HG03378 (cell line): ENCODE data around the gene CISD1.

Experiments used
- ATAC-seq: cut with Tn5 transposase; IDR thresholded peaks from one replicate; pipeline ENCODE4 v1.9.1; 2021; ENCODE audit warnings: mild to moderate bottlenecking, moderate library complexity; ENCODE audit not compliant: unreplicated experiment

CISD1 gene

DNA sequence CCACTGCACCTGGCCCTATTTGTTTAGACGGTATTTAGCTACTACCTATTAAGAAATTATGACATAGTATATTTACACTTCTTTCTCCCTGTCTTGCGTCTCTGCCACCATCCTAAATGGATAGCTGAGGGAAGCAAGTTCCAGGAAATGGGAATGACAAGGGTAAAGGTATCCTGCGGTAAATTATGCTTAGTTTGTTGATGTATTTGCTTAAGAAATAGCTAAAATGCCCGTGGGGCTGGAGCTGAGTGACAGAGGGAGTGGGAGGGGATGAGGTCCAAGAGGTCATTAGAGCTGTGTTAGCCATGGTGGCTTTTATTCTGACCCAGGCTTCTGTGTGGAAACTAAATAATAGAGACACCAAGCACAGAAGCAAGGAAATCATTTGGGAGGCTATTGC is 36.9 kb downstream of the CISD1 start:
- ATAC-seq: no peak

DNA sequence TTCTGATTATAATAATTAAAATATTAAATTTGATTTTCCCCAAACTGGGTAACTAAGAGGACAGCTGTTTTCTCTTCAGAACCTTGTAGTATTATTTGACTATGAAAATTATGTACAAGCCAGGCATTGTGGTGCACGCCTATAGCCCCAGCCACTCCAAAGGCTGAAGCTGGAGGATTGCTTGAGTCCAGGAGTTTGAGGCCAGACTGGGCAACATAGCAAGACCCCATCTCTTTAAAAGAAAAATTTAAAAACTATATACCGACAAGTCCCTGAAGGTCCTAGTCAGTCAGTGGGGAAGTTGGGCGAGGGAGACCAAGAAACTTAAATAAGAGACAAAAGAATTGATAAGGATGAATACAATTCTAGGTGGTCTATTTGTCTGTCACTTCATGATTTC is 38.7 kb downstream of the CISD1 start:
- ATAC-seq: no peak

DNA sequence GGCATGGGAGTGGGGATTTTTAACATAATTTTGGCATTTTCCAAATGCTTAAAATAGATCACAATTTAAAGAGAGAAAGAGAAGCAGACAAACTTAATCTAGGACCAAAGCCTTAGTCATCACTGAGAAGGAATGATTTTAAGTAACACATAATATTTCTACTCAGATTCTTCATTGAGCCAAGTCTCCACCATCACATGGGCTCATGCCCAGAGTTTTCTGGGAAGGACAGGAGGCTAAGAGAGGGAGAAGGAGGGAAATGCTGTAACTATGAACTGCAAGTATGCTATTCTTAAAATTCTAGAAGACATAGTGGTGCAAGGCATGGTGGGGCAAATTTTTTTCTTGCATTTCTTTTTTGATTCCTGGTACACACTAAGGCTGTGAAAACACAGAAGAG is 42.1 kb downstream of the CISD1 start:
- ATAC-seq: no peak

DNA sequence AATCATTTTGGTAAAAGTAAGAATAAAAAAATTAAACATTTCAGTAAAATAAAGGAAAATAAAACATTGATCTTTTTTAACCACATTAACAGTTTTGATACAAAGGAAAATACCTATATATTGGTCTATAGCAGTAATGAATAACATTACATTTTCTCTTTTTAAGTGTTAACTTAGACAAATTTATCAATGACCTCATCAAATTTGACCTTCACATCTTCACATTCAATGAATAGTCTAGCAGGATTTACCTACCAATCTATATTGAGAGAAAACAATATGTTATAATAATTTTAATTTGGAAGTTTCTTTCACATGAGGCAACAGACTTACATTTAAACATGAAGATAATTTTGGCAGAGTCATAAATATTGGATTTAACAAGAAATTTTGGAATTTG is 47.9 kb downstream of the CISD1 start:
- ATAC-seq: no peak

DNA sequence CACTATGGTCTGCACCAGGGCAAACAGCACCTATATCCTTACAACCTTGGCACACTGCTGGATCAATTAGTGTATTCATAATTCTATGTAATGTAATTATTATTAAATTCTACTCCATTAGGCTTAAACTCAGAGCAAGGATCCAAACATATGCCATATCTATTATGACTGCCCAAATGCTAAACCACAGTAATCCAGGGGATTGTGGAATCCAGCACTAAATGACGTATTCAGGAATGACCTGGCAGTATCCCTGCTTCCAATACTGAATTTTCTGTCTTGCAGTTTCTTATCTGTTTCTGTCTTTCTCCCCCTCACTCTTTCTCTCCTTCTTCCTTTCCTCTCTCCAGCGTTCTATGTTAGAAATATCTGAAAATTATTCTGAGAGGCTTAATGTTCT is 49.4 kb downstream of the CISD1 start:
- no peak for ATAC-seq

DNA sequence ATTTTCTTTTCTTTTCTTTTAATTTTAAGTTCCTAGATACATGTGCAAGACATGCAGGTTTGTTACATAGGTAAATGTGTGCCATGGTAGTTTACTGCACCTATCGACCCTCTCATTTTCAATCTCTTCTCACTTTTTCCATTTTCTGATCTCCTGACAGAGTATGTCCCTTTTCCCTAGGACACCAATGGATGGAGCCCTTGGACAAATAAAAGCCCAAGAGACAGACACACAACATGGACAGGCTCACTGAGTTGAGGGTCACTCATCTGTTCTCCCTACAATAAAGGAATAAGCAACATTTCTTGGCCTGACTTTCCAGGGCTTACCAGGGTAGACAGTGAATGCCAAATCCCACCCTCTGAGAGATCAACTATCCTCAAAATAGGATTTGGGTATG is 50.6 kb downstream of the CISD1 start:
- ATAC-seq: no peak

DNA sequence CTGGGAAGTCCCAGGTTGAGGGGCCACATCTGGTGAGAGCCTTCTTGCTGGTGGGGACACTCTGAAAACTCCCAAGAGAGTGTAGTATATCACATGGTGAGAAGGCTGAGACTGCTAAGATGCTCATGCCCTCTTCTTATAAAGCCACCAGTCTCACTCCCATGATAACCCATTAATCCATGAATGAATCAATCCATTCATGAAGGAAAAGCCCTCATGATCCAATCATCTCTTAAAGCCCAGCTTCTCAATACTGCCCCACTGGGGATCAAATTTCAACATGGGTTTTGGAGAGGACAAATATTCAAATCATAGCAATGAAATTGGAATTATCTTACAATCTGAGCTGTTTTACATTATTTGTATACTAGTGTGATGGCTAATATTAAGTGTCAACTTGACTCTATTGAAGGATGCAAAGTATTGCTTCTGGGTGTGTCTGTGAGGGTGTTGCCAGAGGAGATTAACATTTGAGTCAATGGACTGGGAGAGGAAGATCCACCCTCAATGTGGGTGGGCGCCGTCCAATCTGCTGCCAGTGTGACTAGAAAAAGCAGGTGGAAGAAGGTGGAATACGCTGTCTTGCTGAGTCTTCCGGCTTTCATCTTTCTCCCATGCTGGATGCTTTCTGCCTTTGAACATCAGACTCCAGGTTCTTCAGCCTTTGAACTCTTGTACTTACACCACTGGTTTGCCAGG is 51.5 kb downstream of the CISD1 start:
- no peak for ATAC-seq

DNA sequence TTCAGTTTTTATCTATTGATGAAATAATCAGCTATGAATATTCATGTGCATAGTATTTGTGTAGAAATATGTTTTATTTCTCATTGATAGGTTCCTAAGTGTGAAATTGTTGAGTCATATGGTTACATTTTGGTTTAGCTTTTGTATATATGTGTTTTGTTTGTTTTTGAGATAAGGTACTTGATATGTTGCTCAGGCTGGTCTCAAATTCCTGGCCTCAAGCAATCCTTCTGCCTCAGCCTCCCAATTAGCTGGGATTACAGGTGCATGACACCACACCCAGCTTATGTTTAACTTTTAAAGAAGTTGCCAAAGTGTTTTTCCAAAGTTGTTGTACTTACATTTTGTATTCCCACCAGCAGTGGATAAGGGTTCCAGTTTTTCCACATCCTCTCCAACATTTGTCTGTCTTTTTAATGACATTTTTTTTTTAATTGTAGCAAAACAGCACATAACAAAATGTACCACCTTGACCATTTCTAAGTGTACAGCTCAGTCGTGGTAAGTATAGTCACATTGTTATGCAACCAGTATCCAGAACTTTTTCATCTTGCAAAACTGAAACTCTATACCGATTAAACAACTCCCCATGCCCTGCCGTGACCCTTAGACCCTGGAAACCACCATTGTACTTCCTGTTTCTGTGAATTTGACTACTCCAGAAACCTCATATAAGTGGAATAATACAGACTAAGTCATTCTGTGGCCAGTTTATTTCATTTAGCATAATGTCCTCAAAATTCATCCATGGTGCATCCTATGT is 53.3 kb downstream of the CISD1 start:
- peak; percentile 95 for ATAC-seq

DNA sequence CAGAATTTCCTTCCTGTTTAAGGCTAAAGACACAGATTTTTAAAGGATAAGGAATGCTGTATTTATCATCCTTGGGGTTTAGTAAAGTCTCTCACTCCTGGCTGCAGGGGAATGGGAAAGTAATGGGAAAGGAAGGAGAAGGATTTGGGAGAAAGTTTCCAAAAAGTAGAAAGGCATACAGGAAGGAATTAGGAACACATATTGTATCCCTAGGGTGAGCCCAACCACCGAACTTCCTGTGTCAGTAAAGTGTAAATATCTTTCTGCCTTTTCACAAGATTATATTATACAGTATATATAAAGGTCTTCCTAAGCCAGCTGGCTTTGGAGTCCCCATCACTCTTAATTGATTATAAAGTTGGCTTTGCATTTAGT is 53.9 kb downstream of the CISD1 start:
- no peak for ATAC-seq

DNA sequence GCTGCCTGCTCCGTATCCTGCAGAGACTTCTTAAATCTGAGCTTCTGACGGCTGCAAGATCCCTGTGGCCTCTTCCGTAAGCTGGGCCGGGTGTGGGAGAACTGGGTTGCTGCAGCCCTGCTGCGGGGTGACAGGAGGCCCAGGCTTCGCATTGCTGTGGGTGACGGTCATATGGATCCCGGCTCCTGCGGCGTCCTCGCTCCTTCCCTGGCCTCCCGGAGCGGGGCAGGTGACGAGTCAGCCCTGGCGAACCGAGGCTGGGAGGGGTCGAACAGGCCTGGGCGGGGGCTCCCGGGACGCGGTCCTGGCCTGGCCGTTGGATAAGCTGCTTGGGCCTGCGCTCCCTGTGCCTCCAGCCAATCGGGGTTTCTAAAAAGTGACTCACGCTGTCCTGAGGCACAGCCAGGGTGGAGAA is 58.0 kb downstream of the CISD1 start:
- ATAC-seq: no peak

DNA sequence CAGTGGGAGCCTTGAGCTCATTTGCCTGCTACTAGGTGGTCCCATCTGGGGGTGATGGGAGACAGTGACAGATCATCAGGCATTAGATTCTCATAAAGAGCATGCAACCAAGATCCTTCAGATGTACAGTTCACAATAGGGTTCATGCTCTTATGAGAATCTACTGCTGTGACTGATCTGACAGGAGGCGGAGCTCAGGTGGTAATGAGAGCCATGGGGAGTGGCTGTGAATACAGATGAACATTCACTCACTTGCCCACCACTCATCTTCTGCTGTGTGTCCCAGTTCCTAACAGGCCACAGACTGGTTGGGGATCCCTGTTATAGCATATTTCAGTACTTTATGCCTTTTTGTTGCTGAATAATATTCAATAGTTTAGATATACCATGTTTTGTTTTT is 59.3 kb downstream of the CISD1 start:
- ATAC-seq: no peak

DNA sequence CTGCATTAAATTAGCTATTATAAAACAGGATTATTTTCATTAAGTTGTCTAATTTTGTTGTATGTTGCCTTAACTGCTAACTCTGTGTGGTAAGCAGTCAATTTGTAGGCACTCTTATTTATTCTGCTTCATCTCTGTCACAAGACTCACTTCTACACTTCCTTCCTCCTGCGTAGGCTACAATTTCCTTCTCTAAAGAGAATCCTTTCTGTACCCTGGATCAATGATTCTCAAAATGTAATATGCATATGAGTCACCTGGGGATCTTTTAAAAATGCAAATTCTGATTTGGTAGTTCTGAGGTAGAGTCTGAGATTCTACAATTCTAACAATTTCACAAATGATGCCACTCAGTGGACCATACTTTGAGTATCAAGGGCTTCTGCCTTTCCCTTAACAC is 61.5 kb downstream of the CISD1 start:
- no peak for ATAC-seq

DNA sequence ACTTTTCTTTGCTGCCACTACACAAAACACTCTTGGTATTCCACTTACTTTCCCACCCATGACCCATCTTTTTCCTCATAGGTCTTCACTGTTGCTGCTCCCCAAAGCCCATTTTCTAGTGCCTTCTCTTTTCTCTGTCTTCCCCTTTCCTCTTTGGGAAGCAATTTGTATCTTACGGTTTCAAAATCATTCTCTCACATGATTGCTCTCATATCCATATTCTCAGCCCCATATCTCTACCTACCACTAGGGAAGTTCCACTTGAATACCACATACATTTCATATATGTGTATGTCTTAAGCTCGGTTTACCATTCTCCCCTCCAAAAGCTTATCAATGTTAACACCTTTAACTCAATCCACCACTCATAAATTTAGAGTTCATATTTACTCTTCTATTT is 62.7 kb downstream of the CISD1 start:
- no peak for ATAC-seq

DNA sequence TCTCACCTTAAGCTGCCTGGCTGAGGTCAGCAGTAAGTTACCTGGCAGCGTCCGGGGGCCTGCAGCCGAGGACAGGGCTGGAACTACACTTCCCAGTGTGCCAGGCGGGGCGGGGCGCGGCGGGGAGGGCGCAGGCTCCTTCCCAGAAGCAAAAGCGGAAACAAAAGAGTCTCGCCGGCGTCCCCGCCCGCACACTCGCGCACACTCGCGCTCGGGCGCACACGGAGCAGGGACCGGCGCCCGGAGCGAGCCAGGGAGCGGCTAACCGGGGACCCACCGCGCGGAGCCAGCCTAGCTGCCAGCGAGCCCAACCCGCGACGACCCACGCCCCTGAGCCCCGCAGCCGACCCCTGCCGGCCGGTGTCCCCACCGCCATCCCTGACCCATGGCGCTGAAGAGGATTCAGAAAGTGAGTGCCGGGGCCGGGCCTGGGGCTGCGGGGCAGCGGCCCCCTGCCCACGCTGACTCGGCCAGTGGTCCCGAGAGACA is 65.9 kb downstream of the CISD1 start, which contains the start of gene UBE2D1:
TSS of gene UBE2D1 (plus strand) at position 190 of the 489 bp plus-strand sequence. CDS start at position 386, 196 bp downstream.
- peak; percentile 90 for ATAC-seq

DNA sequence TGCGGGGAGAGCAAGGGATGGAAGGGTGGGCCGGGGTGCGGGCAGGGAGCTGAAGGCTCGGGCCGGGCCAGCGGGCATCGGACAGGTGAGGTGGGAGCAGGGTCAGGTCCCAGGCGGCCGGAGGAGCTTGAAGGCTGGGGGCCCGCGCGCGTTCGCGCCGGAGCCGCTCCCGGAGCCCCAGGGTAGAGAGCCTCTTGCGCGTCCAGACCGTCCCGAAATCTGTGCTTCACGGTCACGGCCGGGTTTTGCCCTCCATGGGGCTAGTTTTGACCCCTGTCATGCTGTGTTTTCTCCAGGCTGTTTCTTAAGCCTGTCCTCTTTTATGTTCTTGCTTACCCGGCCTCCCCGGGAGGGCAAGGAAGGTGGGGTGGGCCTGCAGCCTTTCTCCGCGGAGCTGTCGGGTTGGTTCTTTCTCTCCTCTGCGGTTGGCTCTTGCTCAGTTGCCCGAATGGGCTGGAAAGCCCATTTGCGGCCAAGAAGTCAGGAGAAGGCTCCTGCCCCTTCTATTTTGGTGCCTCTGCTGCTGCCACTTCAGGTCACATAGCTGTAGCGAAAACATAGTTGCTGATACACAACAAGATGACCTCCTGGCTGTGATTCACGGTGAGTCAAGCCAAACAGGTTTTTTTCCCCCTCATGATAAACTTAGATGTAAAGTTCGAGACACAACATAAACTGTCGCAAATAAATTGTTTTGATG is 66.5 kb downstream of the CISD1 start:
- ATAC-seq: peak; percentile 35

DNA sequence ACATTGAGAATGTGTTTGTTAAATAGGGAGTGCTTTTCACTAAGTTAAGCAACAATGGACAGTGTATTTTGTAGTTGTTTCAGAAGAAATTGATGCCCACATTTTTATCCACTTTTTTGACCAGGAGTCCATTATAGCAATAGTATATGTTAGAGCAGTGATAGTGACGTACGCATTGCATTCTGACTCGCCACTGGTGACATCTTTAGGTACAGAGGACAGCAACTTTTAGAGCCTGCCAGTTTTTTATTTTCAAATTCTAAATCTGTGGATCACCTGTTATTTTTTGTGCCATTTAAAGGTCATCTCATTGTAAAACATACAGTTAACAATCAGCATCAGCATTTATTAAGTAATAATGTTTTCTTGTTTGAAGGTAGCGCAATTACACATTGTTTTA is 67.3 kb downstream of the CISD1 start:
- no peak for ATAC-seq
